ENCODE measurements around the gene TRAPPC6A. TPM values are rescaled to one million over a fixed set of nuclear protein-coding genes. Genes with fewer than 3 reads are reported as not detected.

TRAPPC6A gene
- polyA plus RNA-seq, 2 donors: 25.9 to 26.4 TPM

DNA sequence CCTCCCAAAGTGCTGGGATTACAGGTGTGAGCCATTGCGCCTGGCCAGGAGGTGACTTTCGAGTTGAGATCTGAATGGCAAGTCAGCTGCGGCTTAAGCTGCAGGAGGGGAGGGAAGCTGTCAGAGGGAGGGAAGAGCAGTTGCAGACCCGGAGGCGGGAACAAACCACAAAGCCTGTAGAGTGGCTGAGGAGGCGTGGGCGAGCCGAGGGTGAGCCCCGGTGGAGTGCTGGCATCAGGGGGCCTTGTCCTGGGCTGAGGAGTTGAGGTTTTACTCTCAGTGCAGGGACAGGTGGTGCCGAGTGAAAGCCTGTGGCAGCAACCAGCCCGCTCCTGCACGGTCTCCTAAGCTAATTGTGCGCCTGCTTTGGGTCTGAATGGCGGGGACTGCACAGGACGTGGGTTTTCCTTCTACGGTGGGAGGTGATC lies 60.9 kb downstream of the TRAPPC6A start:
- WGBS, 2 donors: 39 to 45% methylated on average over 16 of the region's 16 CpGs
- no peaks in the 10 kb centered on the region for H3K9me3 ChIP-seq (ENCODE audit: control insufficient read depth in 2 of 2, insufficient read depth in 1 of 2, low read depth in 1 of 2, low read length in 1 of 2)
- peaks cover 4 to 48% of the 10 kb centered on the region in 2 donors for H3K4me1 ChIP-seq (ENCODE audit: control insufficient read depth in 2 of 2, insufficient read depth in 2 of 2, low read length in 1 of 2)
- peaks cover 0 to 6% of the 10 kb centered on the region in 2 donors for H3K36me3 ChIP-seq (ENCODE audit: control insufficient read depth in 2 of 2, insufficient read depth in 2 of 2, low read length in 1 of 2)
- no peaks in the 10 kb centered on the region for H3K27me3 ChIP-seq (ENCODE audit: control insufficient read depth in 1 of 2, insufficient read depth in 2 of 2, low read length in 2 of 2)
- H3K4me3 ChIP-seq (ENCODE audit: low read depth in 1 of 2, low read length in 2 of 2): no peak overlapping the region
- H3K27ac ChIP-seq (ENCODE audit: low read depth in 2 of 2, low read length in 1 of 2): no peak overlapping the region

DNA sequence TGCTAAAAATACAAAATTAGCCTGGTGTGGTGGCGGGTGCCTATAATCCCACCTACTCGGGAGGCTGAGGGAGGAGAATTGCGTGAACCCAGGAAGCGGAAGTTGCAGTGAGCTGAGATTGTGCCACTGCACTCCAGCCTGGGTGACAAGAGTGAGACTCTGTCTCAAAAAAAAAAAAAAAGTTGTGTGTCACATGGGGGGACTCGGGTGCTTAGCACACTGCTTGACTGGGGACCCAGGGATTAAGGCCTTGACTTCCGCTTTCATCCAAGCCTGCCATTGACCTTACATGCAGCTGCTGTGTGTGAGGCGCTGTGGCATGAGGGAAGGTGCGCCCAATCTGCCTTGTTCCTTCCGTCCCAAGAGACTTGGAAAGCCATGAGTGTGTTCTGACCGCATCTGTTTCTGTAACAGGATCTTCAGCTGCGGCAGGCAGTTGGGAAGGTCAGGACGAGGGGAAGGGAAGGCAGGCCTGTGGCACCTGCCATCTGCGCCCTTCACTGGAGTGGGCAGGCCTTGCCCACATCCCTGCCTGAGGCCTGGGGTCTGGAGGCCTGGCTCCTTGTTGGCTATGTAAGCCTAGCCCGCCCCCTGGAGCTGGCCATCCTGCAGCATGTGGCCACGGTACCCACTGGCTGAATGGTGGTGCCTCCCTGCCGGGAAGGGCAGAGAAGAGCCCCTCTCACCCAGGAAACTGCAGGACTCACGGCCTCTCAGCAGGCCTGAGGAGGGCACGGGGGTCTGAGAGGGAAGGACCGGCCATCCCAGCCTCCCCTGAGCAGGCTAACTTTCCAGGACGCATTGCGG lies 62.0 kb downstream of the TRAPPC6A start:
- no peaks in the 10 kb centered on the region for H3K27me3 ChIP-seq (ENCODE audit: control insufficient read depth in 1 of 2, insufficient read depth in 2 of 2, low read length in 2 of 2)
- H3K9me3 ChIP-seq (ENCODE audit: control insufficient read depth in 2 of 2, insufficient read depth in 1 of 2, low read depth in 1 of 2, low read length in 1 of 2): no peaks in the 10 kb centered on the region
- peaks cover 7 to 40% of the 10 kb centered on the region in 2 donors for H3K4me1 ChIP-seq (ENCODE audit: control insufficient read depth in 2 of 2, insufficient read depth in 2 of 2, low read length in 1 of 2)
- H3K36me3 ChIP-seq (ENCODE audit: control insufficient read depth in 2 of 2, insufficient read depth in 2 of 2, low read length in 1 of 2): peaks cover 0 to 6% of the 10 kb centered on the region in 2 donors
- 93 to 94% methylated on average over 21 of the region's 21 CpGs for WGBS, 2 donors
- H3K27ac ChIP-seq (ENCODE audit: low read depth in 2 of 2, low read length in 1 of 2): no peak overlapping the region
- no peak overlapping the region for H3K4me3 ChIP-seq (ENCODE audit: low read depth in 1 of 2, low read length in 2 of 2)

DNA sequence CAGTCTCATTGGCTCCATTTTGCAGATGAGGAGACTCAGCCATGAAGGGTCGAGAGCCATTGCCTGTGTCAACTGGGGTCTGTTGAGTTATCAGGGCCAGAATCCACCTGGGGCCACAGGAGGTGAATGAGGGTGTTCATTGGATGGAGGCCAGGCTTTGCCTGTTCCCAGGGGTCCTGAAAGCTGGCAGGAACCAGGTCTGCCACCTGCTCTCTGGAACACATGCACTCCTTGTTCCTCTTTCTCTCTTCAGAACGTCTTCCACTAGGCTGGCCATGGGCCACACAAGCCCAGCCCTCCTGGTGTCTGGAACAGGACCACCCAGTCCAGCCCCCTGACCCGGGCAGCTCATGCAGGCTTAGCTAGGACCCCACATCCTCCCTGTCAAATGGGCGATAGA lies 63.9 kb downstream of the TRAPPC6A start:
- H3K9me3 ChIP-seq (ENCODE audit: control insufficient read depth in 2 of 2, insufficient read depth in 1 of 2, low read depth in 1 of 2, low read length in 1 of 2): no peaks in the 10 kb centered on the region
- peaks cover 7 to 34% of the 10 kb centered on the region in 2 donors for H3K4me1 ChIP-seq (ENCODE audit: control insufficient read depth in 2 of 2, insufficient read depth in 2 of 2, low read length in 1 of 2)
- no peak overlapping the region for H3K27ac ChIP-seq (ENCODE audit: low read depth in 2 of 2, low read length in 1 of 2)

GRCh38 chr19:45113628-45114027 lies 64.4 kb downstream of the TRAPPC6A start:
- Histone ChIP-seq H3K27ac (ENCODE audit: low read depth in 2 of 2, low read length in 1 of 2) (no peak overlapping the region), H3K4me1 (ENCODE audit: control insufficient read depth in 2 of 2, insufficient read depth in 2 of 2, low read length in 1 of 2) (peaks cover 7 to 34% of the 10 kb centered on the region in 2 donors), H3K27me3 (ENCODE audit: control insufficient read depth in 1 of 2, insufficient read depth in 2 of 2, low read length in 2 of 2) (no peaks in the 10 kb centered on the region), H3K9me3 (ENCODE audit: control insufficient read depth in 2 of 2, insufficient read depth in 1 of 2, low read depth in 1 of 2, low read length in 1 of 2) (no peaks in the 10 kb centered on the region), H3K36me3 (ENCODE audit: control insufficient read depth in 2 of 2, insufficient read depth in 2 of 2, low read length in 1 of 2) (peaks cover 0 to 8% of the 10 kb centered on the region in 2 donors), H3K4me3 (ENCODE audit: low read depth in 1 of 2, low read length in 2 of 2) (no peak overlapping the region)
- 46 to 49% methylated on average over 9 of the region's 9 CpGs for WGBS, 2 donors

More for the DNA sequence above, 63.9 kb downstream of the TRAPPC6A start:
- Histone ChIP-seq H3K36me3 (ENCODE audit: control insufficient read depth in 2 of 2, insufficient read depth in 2 of 2, low read length in 1 of 2) (peaks cover 0 to 8% of the 10 kb centered on the region in 2 donors), H3K4me3 (ENCODE audit: low read depth in 1 of 2, low read length in 2 of 2) (no peak overlapping the region), H3K27me3 (ENCODE audit: control insufficient read depth in 1 of 2, insufficient read depth in 2 of 2, low read length in 2 of 2) (no peaks in the 10 kb centered on the region)
- WGBS, 2 donors: 68 to 78% methylated on average over 4 of the region's 4 CpGs

Other genes starting within 250 kb of the TRAPPC6A start
- gene APOC4, start 236.0 kb downstream of the TRAPPC6A start, polyA plus RNA-seq: not detected
- gene APOC2, start 232.2 kb downstream of the TRAPPC6A start, polyA plus RNA-seq: under 1 TPM; 0.84 to 0.87 TPM
- gene CLPTM1, start 222.9 kb downstream of the TRAPPC6A start, polyA plus RNA-seq: 10 to 100 TPM; 56.0 to 61.9 TPM
- 1 to 10 TPM; 7.2 TPM for gene RELB, start 176.8 kb downstream of the TRAPPC6A start, polyA plus RNA-seq
- 100 to 1,000 TPM in 1 of 2 donors, 10 to 100 TPM in 1; 42.6 to 132 TPM for gene CLASRP, start 139.2 kb downstream of the TRAPPC6A start, polyA plus RNA-seq
- gene ZNF296, start 101.8 kb downstream of the TRAPPC6A start, polyA plus RNA-seq: 10 to 100 TPM in 1 of 2 donors, 1 to 10 TPM in 1; 7.6 to 14.5 TPM
- 10 to 100 TPM; 20.7 to 21.3 TPM for gene GEMIN7, start 99.0 kb downstream of the TRAPPC6A start, polyA plus RNA-seq
- gene PPP1R37, start 85.1 kb downstream of the TRAPPC6A start, polyA plus RNA-seq: 10 to 100 TPM; 17.5 to 43.1 TPM
- 1 to 10 TPM in 1 of 2 donors, under 1 TPM in 1; 0.61 to 1.3 TPM for gene NKPD1, start 17.3 kb downstream of the TRAPPC6A start, polyA plus RNA-seq
- gene BLOC1S3, start 547 bp upstream of the TRAPPC6A start, polyA plus RNA-seq: 1 to 10 TPM; 2.2 to 3.1 TPM
- 1 to 10 TPM; 1.3 to 1.5 TPM for gene EXOC3L2, start 67.2 kb upstream of the TRAPPC6A start, polyA plus RNA-seq
- 10 to 100 TPM; 11.9 to 15.9 TPM for gene MARK4, start 73.0 kb upstream of the TRAPPC6A start, polyA plus RNA-seq
- gene CKM, start 144.6 kb upstream of the TRAPPC6A start, polyA plus RNA-seq: under 1 TPM; 0.14 to 0.74 TPM
- 10 to 100 TPM; 15.0 to 24.2 TPM for gene KLC3, start 162.5 kb upstream of the TRAPPC6A start, polyA plus RNA-seq
- gene ERCC2, start 192.3 kb upstream of the TRAPPC6A start, polyA plus RNA-seq: 1 to 10 TPM; 6.1 to 8.8 TPM
- gene PPP1R13L, start 226.8 kb upstream of the TRAPPC6A start, polyA plus RNA-seq: 100 to 1,000 TPM; 163 to 233 TPM
- 1 to 10 TPM; 6.3 to 6.8 TPM for gene POLR1G, start 228.4 kb upstream of the TRAPPC6A start, polyA plus RNA-seq
- 10 to 100 TPM; 33.3 to 33.4 TPM for gene ERCC1, start 245.7 kb upstream of the TRAPPC6A start, polyA plus RNA-seq